HG03097 (cell line): ENCODE measurements around the gene MAK.
A peak's percentile ranks its signal among the peaks of the same experiment; 100 is the strongest.
"Not testable (repeated sequence)": the region's sequence is repeated elsewhere in the genome, so short reads cannot be mapped to it uniquely, and the experiment has no call there.

Experiments
- ATAC-seq: cut with Tn5 transposase; IDR thresholded peaks from one replicate; pipeline ENCODE4 v1.9.1; 2021; ENCODE audit not compliant: unreplicated experiment, low FRiP score

The MAK gene

DNA sequence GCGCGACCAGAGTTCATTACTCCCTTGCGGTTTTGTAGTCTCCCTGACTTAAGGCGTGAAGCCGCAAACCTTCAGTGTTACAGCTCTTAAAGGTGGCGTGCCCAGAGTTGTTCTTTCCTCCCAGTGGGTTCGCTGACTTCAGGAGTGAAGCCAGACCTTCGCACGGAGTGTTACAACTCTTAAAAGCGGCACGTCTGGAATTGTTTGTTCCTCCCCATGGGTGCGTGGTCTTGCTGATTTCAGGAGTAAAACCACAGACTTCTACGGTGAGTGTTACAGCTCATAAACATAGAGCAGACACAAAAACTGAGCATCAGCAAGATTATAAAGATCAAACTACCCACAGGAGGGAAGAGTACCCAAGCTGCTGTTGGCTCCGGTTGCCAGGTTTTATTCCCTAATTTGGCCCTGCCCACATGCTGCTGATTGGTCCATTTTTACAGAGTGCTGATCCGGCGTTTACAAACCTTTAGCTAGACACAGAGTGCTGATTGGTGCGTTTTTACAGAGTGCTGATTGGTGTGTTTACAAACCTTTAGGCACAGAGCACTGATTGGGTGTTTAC is 105.1 kb downstream of the MAK start:
- ATAC-seq: no peak

DNA sequence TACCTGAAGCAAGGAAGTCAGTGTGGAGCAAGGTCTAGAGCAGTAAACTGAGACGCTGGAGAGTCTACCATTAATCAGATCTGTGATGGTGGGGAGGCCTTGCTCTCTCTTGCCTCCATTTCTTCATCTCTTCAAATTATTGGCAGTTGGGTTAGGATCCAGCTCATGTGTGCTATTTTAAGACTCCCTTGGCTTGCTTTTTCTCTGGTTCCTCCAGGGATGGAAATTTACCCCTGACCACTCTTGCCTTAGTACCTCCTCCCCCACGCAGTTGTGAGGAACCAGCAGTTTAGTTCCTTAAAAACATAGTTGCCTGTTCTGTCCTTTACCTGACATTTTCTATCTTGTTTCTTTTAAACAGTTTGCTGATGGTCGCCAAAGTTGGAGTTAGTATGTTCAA is 108.1 kb downstream of the MAK start:
- no peak for ATAC-seq

DNA sequence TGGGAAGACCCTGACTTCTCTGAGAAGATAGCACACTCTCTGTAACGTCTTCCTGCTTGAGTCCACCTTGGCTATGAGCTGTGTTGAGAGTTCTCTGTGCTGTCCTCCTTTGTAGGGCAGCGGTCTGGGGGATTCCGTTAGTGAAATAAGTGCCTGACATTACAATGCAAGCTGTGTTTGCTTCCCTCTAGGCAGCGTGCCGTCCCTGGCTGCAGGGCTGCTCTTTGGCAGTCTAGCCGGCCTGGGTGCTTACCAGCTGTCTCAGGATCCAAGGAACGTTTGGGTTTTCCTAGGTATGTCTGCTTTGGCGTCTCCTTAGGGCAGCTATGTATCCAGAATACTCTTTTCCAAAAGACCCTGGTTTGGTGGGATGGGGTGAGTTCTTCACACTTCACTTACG is 112.6 kb downstream of the MAK start:
- no peak for ATAC-seq

DNA sequence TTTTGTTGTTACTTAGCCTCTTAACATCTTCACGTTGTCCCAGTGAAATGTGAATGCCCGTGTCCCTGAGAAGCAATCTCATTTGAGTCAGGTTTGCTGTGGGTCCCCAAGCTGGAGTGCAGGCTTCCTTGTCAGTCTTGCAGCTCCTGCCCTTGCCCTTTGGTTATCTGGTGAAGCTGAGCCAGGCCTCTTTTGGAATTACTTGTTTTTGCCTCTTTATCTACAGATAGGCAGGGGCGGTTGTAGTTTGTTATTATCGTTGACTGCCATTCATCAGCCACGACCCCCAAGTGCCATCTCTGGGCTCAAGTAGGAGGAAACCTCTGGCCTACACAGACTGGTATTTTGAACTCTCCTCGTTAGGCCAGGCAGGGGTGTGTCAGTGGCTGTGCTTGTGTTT is 113.3 kb downstream of the MAK start:
- ATAC-seq: no peak

DNA sequence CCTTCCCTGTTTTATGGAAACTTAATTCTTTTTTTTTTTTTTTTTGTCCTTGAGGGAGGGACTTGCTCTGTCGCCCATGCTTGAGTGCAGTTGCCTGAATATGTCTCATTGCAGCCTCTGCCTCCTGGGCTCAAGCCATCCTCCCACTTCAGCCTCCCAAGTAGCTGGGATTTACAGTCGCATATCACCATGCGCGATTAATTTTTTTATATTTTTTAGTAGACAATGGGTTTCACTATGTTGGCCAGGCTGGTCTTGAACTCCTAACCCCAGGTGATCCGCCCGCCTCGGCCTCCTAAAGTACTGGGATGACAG is 114.8 kb downstream of the MAK start:
- no peak for ATAC-seq

DNA sequence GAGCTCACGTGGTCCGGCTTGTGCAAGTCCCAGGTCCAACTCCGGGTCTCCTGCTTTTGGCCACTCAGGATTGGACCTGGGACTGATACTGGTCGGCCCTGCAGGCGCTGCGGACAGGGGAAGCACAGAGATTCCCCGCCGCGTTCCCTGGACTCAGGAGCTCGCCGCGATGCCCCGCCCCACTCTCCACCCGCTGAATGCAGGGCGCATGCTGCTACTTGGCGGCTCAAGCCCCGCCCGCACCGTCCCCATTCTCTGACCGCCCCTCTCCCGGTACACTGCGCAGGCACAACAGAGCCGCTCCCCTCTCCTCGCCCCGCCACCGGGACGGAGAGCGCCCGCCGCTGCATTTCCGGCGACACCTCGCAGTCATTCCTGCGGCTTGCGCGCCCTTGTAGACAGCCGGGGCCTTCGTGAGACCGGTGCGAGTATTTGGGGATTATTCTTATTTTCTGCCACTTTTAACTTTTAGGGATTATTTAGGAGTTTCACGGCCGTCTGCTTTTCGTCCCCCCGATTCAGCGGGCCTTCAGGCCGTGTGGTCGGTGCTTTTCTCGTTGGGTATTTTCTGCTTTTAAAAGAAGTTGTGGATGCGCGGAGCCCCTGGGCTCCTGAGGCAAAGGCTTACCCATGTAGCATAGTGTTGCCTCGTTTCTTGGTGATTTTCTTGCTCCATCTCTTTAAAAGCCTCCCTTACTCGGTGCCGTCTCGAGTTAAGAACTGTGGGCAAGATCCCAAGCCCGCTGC is 115.3 kb downstream of the MAK start, which contains the start of gene TMEM14C:
TSS of gene TMEM14C (plus strand) at position 251 of the 747 bp plus-strand sequence. CDS start 1,544 bp downstream, outside the sequence.
- peak; percentile 98 for ATAC-seq

DNA sequence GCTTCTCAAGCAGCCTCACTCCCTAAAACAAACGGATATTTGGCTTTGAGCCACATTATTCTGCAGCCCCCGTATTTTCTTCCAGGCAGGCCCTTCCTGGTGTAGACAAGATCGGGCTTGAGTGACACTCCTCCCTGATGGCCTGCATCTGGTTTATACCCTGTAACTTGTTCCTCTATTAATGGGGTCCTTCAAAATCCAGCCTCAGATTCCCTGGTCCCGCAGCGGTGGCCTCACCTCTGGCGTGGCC is 115.8 kb downstream of the MAK start:
- no peak for ATAC-seq

DNA sequence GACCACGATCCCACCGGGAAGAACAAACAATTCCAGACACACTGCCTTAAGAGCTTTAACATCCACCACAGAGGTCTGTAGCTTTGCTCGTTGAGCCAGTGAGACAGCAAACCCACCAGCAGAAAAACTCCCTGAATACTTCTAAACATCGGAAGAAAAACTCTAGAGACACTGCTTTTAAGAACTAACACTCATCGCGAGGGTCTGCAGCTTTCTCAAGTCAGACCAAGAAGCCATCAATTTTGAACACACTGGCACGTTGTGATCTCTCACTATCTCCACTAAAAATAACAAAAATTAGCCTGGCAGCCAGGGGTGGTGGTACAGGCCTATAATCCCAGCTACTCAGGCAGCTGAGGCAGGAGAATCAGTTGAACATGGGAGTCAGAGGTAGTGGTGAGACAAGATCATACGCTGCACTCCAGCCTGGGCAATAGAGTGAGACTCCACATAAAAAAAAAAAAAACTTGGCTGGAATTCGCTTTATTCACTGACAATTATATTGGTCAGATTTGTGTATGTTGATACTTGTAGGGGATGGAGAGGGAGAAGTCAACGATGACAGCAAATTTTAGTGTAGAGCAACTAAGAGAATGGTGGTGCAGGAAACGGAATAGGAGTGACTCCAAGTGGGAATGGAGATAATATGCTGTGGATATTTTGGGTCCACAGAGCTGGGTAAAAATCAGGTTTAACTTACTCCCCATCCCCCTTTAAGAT is 116.3 kb downstream of the MAK start:
- ATAC-seq: no peak

DNA sequence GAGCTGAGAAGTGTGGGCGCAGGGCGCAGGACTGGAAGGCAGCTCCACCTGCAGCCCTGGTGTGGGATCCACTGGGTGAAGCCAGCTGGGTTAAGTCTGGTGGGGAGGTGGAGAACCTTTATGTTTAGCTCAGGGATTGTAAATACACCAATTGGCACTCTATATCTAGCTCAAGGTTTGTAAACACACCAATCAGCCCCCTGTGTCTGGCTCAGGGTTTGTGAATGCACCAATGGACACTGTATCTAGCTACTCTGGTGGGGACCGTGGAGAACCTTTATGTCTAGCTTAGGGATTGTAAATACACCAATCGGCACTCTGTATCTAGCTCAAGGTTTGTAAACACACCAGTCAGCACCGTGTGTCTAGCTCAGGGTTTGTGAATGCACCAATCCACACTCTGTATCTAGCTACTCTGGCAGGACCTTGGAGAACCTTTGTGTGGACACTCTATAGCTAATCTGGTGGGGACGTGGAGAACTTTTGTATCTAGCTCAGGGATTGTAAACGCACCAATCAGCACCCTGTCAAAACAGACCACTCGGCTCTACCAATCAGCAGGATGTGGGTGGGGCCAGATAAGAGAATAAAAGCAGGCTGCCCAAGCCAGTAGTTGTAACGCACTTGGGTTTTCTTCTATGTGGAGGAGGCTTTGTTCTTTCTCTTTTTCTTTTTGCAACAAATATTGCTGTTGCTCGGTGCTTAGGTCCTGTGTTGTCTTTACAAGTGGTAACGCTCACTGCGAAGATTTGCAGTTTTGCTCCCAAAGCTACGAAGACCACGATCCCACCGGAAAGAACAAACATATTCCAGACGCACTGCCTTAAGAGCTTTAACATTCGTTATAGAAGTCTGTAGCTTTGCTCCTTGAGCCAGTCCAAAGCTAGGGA is 117.1 kb downstream of the MAK start:
- not testable (repeated sequence) for ATAC-seq

DNA sequence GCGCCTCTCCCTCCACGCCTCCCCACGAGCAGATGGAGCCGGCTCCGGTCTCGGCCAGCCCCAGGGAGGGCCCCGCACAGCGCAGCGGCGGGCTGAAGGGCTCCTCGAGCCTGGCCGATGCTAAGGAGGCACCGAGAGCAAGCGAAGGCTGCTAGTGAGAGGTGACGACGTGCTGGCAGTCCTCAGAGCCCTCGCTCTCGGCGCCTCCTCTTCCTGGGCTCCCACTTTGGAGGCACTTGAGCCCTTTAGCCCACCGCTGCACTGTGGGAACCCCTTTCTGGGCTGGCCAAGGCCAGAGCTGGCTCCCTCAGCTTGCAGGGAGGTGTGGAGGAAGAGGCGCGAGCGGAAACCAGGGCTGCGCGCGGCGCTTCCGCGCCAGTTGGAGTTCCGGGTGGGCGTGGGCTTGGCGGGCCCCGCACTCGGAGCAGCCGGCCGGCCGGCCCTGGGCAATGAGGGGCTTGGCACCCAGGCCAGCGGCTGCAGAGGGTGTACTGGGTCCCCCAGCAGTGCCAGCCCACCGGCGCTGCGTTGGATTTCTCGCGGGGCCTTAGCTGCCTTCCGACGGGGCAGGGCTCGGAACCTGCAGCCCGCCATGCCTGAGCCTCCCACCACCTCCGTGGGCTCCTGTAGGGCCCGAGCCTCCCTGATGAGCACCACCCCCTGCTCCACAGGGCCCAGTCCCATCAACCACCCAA is 117.9 kb downstream of the MAK start:
- ATAC-seq: no peak

DNA sequence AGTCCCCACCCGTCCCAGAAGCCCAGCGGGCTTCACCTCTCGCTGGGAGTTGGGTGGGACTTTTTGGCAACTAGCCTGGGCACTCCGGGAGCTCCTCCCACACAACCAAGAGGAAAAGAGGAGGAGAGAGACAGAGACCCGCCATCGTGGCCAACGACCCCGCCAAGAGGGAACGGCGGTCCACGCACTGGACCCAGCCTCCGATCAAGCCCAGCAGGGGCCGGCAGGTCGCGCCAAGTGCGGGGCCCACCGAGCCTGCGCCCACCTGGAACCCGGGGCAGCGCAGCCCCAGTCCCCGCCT is 118.4 kb downstream of the MAK start:
- no peak for ATAC-seq

DNA sequence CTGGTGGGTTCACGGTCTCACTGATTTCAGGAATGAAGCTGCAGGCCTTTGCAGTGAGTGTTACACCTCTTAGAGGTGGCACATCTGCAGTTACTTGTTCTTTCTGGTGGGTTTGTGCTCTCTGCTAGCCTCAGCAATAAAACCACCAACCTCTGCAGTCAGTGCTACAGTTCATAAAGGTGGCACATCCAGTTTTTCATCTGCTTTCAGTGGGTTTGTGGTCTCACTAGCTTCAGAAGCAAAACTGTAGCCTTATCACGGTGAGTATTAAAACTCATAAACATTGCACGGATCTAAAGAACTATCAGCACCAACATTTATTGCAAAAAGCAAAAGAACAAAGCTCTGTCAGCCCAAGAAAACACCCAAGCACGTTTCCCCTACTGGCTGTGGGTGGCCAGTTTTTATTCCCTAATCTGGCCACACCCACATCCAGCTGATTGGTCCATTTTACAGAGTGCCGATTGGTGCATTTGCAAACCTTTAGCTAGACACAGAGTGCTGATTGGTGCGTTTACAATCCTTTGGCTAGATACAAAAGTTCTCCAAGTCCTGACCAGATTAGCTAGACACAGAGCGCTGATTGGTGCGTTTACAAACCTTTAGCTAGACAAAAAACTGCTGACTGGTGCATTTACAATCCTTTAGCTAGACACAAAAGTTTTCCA is 118.9 kb downstream of the MAK start:
- ATAC-seq: no peak

DNA sequence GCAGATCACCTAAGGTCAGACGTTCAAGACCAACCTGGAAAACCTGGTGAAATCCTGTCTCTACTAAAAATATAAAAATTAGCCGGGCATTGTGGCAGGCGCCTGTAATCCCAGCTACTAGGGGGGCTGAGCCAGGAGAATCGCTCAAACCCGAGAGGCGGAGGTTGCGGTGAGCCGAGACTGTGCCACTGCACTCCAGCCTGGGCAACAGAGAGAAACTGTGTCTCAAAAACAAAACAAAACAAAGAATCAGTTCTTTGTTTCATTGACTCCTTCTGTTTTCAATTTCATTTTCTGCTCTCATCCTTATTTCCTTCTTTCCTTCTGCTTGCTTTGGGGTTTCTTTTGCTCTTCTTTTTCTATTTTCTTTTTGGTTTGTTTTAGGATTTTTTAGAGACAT is 124.4 kb downstream of the MAK start:
- ATAC-seq: no peak
